Hepatocyte (in vitro differentiated cells): Measurements from ENCODE around the gene RNASEH2A. TPM values are rescaled to one million over a fixed set of nuclear protein-coding genes. Genes with fewer than 3 reads are reported as not detected.

Source experiments
- DNase-seq: peaks from one replicate; pipeline ENCODE4 v3.0.0-alpha.2; 2016; ENCODE audit warnings: low spot score
- H2AFZ ChIP-seq: fragments of 200-600 bp; sonication (generic); 2 replicates; pipeline ENCODE4 v1.6.0; 2016; ENCODE audit warnings: antibody characterized with exemption, mild to moderate bottlenecking
- H3K27ac ChIP-seq: fragments of 200-600 bp; sonication (generic); 2 replicates; pipeline ENCODE4 v1.5.1; 2016; ENCODE audit warnings: mild to moderate bottlenecking
- H3K27me3 ChIP-seq: fragments of 200-600 bp; sonication (generic); 2 replicates; pipeline ENCODE4 v1.6.1; 2016
- H3K36me3 ChIP-seq: fragments of 200-600 bp; sonication (generic); replicated peaks from 2 replicates; pipeline ENCODE4 v1.5.1; 2016; ENCODE audit warnings: low read depth; ENCODE audit not compliant: insufficient read depth
- H3K4me1 ChIP-seq: fragments of 200-600 bp; sonication (generic); 2 replicates; pipeline ENCODE4 v1.5.1; 2016; ENCODE audit warnings: mild to moderate bottlenecking, moderate library complexity; ENCODE audit not compliant: insufficient read depth
- H3K4me2 ChIP-seq: fragments of 200-600 bp; sonication (generic); 2 replicates; pipeline ENCODE4 v1.6.0; 2016
- H3K4me3 ChIP-seq: fragments of 200-600 bp; sonication (generic); 2 replicates; pipeline ENCODE4 v1.5.1; 2016; ENCODE audit warnings: mild to moderate bottlenecking
- H3K79me2 ChIP-seq: fragments of 200-600 bp; sonication (generic); 2 replicates; pipeline ENCODE4 v1.6.0; 2017; ENCODE audit warnings: mild to moderate bottlenecking
- H3K9me2 ChIP-seq: fragments of 200-600 bp; sonication (generic); replicated peaks from 2 replicates; pipeline ENCODE4 v1.6.0; 2017; ENCODE audit warnings: mild to moderate bottlenecking; ENCODE audit not compliant: insufficient read depth
- H3K9me3 ChIP-seq: fragments of 200-600 bp; sonication (generic); 2 replicates; pipeline ENCODE4 v1.5.1; 2016; ENCODE audit warnings: low read depth, mild to moderate bottlenecking
- H4K20me1 ChIP-seq: fragments of 200-600 bp; sonication (generic); 2 replicates; pipeline ENCODE4 v1.6.0; 2016; ENCODE audit warnings: mild to moderate bottlenecking; ENCODE audit not compliant: insufficient read depth, poor library complexity, severe bottlenecking
- CTCF ChIP-seq: fragments of 200-600 bp; sonication (generic); IDR thresholded peaks from 2 replicates; pipeline ENCODE4 v1.5.1; 2016; ENCODE audit warnings: antibody characterized with exemption, mild to moderate bottlenecking; ENCODE audit not compliant: poor library complexity
- EZH2 ChIP-seq: fragments of 200-600 bp; sonication (generic); IDR thresholded peaks from 2 replicates; pipeline ENCODE4 v1.6.1; 2016; ENCODE audit warnings: antibody characterized with exemption, mild to moderate bottlenecking, borderline replicate concordance
- EZH2phosphoT487 ChIP-seq: fragments of 200-600 bp; sonication (generic); IDR thresholded peaks from one replicate; pipeline ENCODE4 v1.6.1; 2018; ENCODE audit warnings: antibody characterized with exemption, mild to moderate bottlenecking, low read depth, moderate library complexity; ENCODE audit not compliant: unreplicated experiment, severe bottlenecking
- WGBS: methylation state at CpG from one replicate; pipeline ENCODE4 v1.1.6; 2016; ENCODE audit warnings: low lambda C conversion rate; ENCODE audit errors: missing lambda C conversion rate; 5-methylcytosine and 5-hydroxymethylcytosine counted together
- microRNA-seq: library from miRNA; unstranded; fragments of <30 nt; microRNA quantifications from one replicate; pipeline ENCODE4, GENCODE V29; 2017
- polyA plus RNA-seq: library from polyadenylated mRNA; unstranded; fragments of >200 nt; fragmentation: Nextera tagmentation; extraction: Ambion mirVana; gene quantifications from 2 replicates; pipeline ENCODE4 v1.2.1, GENCODE V29; 2016
- small RNA-seq: library from RNA; depleted of rRNA; stranded (forward); fragments of <200 nt; gene quantifications from one replicate; pipeline ENCODE3, GENCODE V24; 2014
- total RNA-seq: library from RNA; depleted of rRNA; stranded (reverse); fragments of >200 nt; gene quantifications from 2 replicates; pipeline ENCODE4 v1.2.3, GENCODE V29; 2014

The RNASEH2A gene
- total and polyA plus RNA-seq, 2 experiments from 2014 or later, result 9.3 to 25.7 TPM

- no peaks in the 10 kb centered on the region for H3K9me3 ChIP-seq
- H3K4me2 ChIP-seq, result no peak overlapping the region
- no peak overlapping the region for H2AFZ ChIP-seq
- H4K20me1 ChIP-seq, result no peaks in the 10 kb centered on the region
- no peaks in the 10 kb centered on the region for H3K27me3 ChIP-seq
- no peak overlapping the region for H3K4me3 ChIP-seq
- no peaks in the 10 kb centered on the region for H3K9me2 ChIP-seq
- no peak for TF ChIP-seq CTCF
- no peak for TF ChIP-seq EZH2
- TF ChIP-seq EZH2phosphoT487, result no peak
- no peaks in the 10 kb centered on the region for H3K36me3 ChIP-seq
- H3K4me1 ChIP-seq, result no peaks in the 10 kb centered on the region
- H3K27ac ChIP-seq, result no peak overlapping the region
- WGBS, result 79% methylated on average over 7 of the region's 7 CpGs
- DNase-seq, result no peak
- H3K79me2 ChIP-seq, result no peaks in the 10 kb centered on the region
These were observed 53.2 kb downstream of the RNASEH2A start for GRCh38 chr19:12859546-12859945.

Small RNAs within 50 kb of the gene (microRNA-seq; reads per million reads assigned to microRNA genes)
- gene MIR5684 (not detected), gene MIR6794 (not detected)

Small RNAs within 50 kb of the gene (small RNA-seq; reads per million reads assigned to genes)
- gene MIR5684 (not detected), gene MIR6794 (not detected)

Other genes starting within 250 kb of the RNASEH2A start
- 7.8 and 8.1 TPM in 2 replicates for gene ZNF490, start 195.8 kb upstream of the RNASEH2A start, total RNA-seq
- 1.8 and 2.3 TPM in 2 replicates for gene ZNF490, start 195.8 kb upstream of the RNASEH2A start, polyA plus RNA-seq
- 16.1 and 16.2 TPM in 2 replicates for gene ZNF791, start 195.7 kb upstream of the RNASEH2A start, total RNA-seq
- gene ZNF791, start 195.7 kb upstream of the RNASEH2A start, polyA plus RNA-seq, result 11.5 and 16.6 TPM in 2 replicates
- gene MAN2B1, start 139.8 kb upstream of the RNASEH2A start, total RNA-seq, result 67.2 and 68.8 TPM in 2 replicates
- gene MAN2B1, start 139.8 kb upstream of the RNASEH2A start, polyA plus RNA-seq, result 77.1 and 81.9 TPM in 2 replicates
- 9.1 and 12.2 TPM in 2 replicates for gene WDR83, start 139.8 kb upstream of the RNASEH2A start, total RNA-seq
- 19.5 and 21.5 TPM in 2 replicates for gene WDR83, start 139.8 kb upstream of the RNASEH2A start, polyA plus RNA-seq
- 62.6 and 71.7 TPM in 2 replicates for gene DHPS, start 124.7 kb upstream of the RNASEH2A start, total RNA-seq
- gene DHPS, start 124.7 kb upstream of the RNASEH2A start, polyA plus RNA-seq, result 63.1 and 84.7 TPM in 2 replicates
- not detected in 2 replicates for gene GNG14, start 118.6 kb upstream of the RNASEH2A start, total RNA-seq
- not detected in 2 replicates for gene GNG14, start 118.6 kb upstream of the RNASEH2A start, polyA plus RNA-seq
- 8.1 and 10.9 TPM in 2 replicates for gene FBXW9, start 110.0 kb upstream of the RNASEH2A start, total RNA-seq
- gene FBXW9, start 110.0 kb upstream of the RNASEH2A start, polyA plus RNA-seq, result 9.1 and 11.1 TPM in 2 replicates
- gene TNPO2, start 82.7 kb upstream of the RNASEH2A start, total RNA-seq, result 41.4 and 65.2 TPM in 2 replicates
- 11.7 and 16.0 TPM in 2 replicates for gene TNPO2, start 82.7 kb upstream of the RNASEH2A start, polyA plus RNA-seq
- gene TRIR, start 71.9 kb upstream of the RNASEH2A start, total RNA-seq, result 243 and 268 TPM in 2 replicates
- 246 and 259 TPM in 2 replicates for gene TRIR, start 71.9 kb upstream of the RNASEH2A start, polyA plus RNA-seq
- gene GET3, start 69.1 kb upstream of the RNASEH2A start, total RNA-seq, result 52.3 and 79.6 TPM in 2 replicates
- gene GET3, start 69.1 kb upstream of the RNASEH2A start, polyA plus RNA-seq, result 85.4 and 108 TPM in 2 replicates
- not detected in 2 replicates for gene BEST2, start 54.8 kb upstream of the RNASEH2A start, total RNA-seq
- gene BEST2, start 54.8 kb upstream of the RNASEH2A start, polyA plus RNA-seq, result not detected in 2 replicates
- 44.3 and 70.5 TPM in 2 replicates for gene HOOK2, start 31.0 kb upstream of the RNASEH2A start, total RNA-seq
- gene HOOK2, start 31.0 kb upstream of the RNASEH2A start, polyA plus RNA-seq, result 113 and 128 TPM in 2 replicates
- 343 and 399 TPM in 2 replicates for gene JUNB, start 15.1 kb upstream of the RNASEH2A start, total RNA-seq
- gene JUNB, start 15.1 kb upstream of the RNASEH2A start, polyA plus RNA-seq, result 539 and 633 TPM in 2 replicates
- 497 and 589 TPM in 2 replicates for gene PRDX2, start 4.8 kb upstream of the RNASEH2A start, total RNA-seq
- 581 and 582 TPM in 2 replicates for gene PRDX2, start 4.8 kb upstream of the RNASEH2A start, polyA plus RNA-seq
- gene THSD8, start 4.5 kb upstream of the RNASEH2A start, total RNA-seq, result not detected in 2 replicates
- 5.1 and 5.7 TPM in 2 replicates for gene THSD8, start 4.5 kb upstream of the RNASEH2A start, polyA plus RNA-seq
- 0.32 TPM in 1 of 2 replicates, not detected in the other for gene RTBDN, start 28.0 kb downstream of the RNASEH2A start, total RNA-seq
- 0.36 TPM in 1 of 2 replicates, not detected in the other for gene RTBDN, start 28.0 kb downstream of the RNASEH2A start, polyA plus RNA-seq
- gene MAST1, start 31.9 kb downstream of the RNASEH2A start, total RNA-seq, result 0.20 and 0.32 TPM in 2 replicates
- gene MAST1, start 31.9 kb downstream of the RNASEH2A start, polyA plus RNA-seq, result 0.22 and 0.54 TPM in 2 replicates
- gene DNASE2, start 74.9 kb downstream of the RNASEH2A start, total RNA-seq, result 25.7 and 31.5 TPM in 2 replicates
- 41.3 and 41.9 TPM in 2 replicates for gene DNASE2, start 74.9 kb downstream of the RNASEH2A start, polyA plus RNA-seq
- 0.37 TPM in 1 of 2 replicates, not detected in the other for gene KLF1, start 80.6 kb downstream of the RNASEH2A start, total RNA-seq
- not detected in 2 replicates for gene KLF1, start 80.6 kb downstream of the RNASEH2A start, polyA plus RNA-seq
- 31.7 and 34.2 TPM in 2 replicates for gene GCDH, start 84.6 kb downstream of the RNASEH2A start, total RNA-seq
- 23.4 and 30.7 TPM in 2 replicates for gene GCDH, start 84.6 kb downstream of the RNASEH2A start, polyA plus RNA-seq
- gene SYCE2, start 112.7 kb downstream of the RNASEH2A start, total RNA-seq, result 0.67 TPM in 1 of 2 replicates, not detected in the other
- gene SYCE2, start 112.7 kb downstream of the RNASEH2A start, polyA plus RNA-seq, result 0.77 TPM in 1 of 2 replicates, not detected in the other
- gene FARSA, start 127.1 kb downstream of the RNASEH2A start, total RNA-seq, result 36.2 and 45.6 TPM in 2 replicates
- 86.5 and 95.3 TPM in 2 replicates for gene FARSA, start 127.1 kb downstream of the RNASEH2A start, polyA plus RNA-seq
- gene CALR, start 132.0 kb downstream of the RNASEH2A start, total RNA-seq, result 1,414 and 1,442 TPM in 2 replicates
- gene CALR, start 132.0 kb downstream of the RNASEH2A start, polyA plus RNA-seq, result 915 and 922 TPM in 2 replicates
- 64.5 and 65.8 TPM in 2 replicates for gene RAD23A, start 139.3 kb downstream of the RNASEH2A start, total RNA-seq
- 130 and 140 TPM in 2 replicates for gene RAD23A, start 139.3 kb downstream of the RNASEH2A start, polyA plus RNA-seq
- gene GADD45GIP1, start 150.6 kb downstream of the RNASEH2A start, total RNA-seq, result 21.0 and 27.2 TPM in 2 replicates
- 106 and 109 TPM in 2 replicates for gene GADD45GIP1, start 150.6 kb downstream of the RNASEH2A start, polyA plus RNA-seq
- gene DAND5, start 163.0 kb downstream of the RNASEH2A start, total RNA-seq, result 0.17 TPM in 1 of 2 replicates, not detected in the other
- gene DAND5, start 163.0 kb downstream of the RNASEH2A start, polyA plus RNA-seq, result not detected in 2 replicates
- gene NFIX, start 188.9 kb downstream of the RNASEH2A start, total RNA-seq, result 3.8 and 12.8 TPM in 2 replicates
- 6.3 and 10.2 TPM in 2 replicates for gene NFIX, start 188.9 kb downstream of the RNASEH2A start, polyA plus RNA-seq